ENCODE measurements around the gene SPCS1.

DNA sequence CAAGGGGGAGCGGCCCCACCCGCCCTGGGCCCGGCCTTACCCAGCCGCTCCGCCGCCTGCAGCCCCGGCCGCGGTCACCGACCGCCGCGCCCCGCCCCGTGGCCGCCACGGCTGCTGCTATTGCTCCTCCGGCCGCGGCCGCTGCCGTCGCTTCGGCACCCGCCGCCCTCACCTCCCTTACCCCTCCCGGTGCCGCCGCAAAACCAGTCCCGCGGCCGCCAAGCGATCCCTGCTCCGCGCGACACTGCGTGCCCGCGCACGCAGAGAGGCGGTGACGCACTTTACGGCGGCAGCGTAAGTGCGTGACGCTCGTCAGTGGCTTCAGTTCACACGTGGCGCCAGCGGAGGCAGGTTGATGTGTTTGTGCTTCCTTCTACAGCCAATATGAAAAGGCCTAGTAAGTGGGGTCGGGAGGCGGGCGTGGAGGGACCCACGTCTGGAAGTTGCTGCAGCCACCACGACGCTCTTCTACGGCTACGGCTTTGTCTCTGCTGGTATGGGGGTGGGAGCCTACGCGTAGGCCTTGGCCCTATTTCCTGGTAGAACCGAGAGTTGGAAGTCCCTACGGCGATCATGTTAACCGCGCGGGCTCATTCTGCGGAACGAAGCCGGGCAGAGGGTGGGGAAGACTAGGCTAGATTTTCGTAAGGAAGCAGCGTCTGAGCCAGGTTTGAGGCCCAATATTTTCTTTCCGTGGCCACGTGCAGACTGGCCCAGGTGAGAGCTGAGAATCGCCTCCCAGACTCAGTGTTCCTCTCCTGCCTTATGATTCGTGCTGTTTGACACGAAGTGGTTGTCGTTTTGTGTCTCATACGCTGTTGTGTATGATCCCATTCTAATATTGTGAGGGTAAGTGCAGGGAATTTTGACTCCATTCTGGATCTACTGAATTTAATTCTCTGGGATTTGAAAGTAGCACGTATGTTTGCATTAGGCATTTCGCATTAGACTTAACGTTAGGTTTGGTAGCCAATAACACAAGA lies 19.9 kb upstream of the SPCS1 start, which contains the start of the genes GNL3 and PBRM1:
- TF ChIP-seq POLR2AphosphoS5 (IDR thresholded peaks at IDR 0.05) (peak; percentile 86 to 95 (median 91)), POLR2A (IDR thresholded peaks at IDR 0.05) (peak; percentile 39 to 60)
- TF ChIP-seq, protein P1, sequence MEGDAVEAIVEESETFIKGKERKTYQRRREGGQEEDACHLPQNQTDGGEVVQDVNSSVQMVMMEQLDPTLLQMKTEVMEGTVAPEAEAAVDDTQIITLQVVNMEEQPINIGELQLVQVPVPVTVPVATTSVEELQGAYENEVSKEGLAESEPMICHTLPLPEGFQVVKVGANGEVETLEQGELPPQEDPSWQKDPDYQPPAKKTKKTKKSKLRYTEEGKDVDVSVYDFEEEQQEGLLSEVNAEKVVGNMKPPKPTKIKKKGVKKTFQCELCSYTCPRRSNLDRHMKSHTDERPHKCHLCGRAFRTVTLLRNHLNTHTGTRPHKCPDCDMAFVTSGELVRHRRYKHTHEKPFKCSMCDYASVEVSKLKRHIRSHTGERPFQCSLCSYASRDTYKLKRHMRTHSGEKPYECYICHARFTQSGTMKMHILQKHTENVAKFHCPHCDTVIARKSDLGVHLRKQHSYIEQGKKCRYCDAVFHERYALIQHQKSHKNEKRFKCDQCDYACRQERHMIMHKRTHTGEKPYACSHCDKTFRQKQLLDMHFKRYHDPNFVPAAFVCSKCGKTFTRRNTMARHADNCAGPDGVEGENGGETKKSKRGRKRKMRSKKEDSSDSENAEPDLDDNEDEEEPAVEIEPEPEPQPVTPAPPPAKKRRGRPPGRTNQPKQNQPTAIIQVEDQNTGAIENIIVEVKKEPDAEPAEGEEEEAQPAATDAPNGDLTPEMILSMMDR (IDR thresholded peaks at IDR 0.05): no peak
